Measurements from ENCODE around the gene ZNF683.
"Not testable (repeated sequence)": the region's sequence is repeated elsewhere in the genome, so short reads cannot be mapped to it uniquely, and the experiment has no call there.

ZNF683 gene

GRCh38 chr1:26384076-26384475, 11.5 kb upstream of the ZNF683 start:
- no peak for DNase-seq

- DNase-seq: no peak
These were observed 6.3 kb upstream of the ZNF683 start for GRCh38 chr1:26378879-26379251.

GRCh38 chr1:26378088-26378878, 5.7 kb upstream of the ZNF683 start:
- peak; percentile 74 for DNase-seq

- no peak for DNase-seq
These were observed 3.5 kb upstream of the ZNF683 start for GRCh38 chr1:26376050-26376449.

- DNase-seq: no peak
These were observed 2.5 kb upstream of the ZNF683 start for GRCh38 chr1:26375081-26375480.

GRCh38 chr1:26374361-26374760, 1.8 kb upstream of the ZNF683 start:
- not testable (repeated sequence) for DNase-seq

- no peak for DNase-seq
These were observed 1.2 kb upstream of the ZNF683 start for GRCh38 chr1:26373789-26374188.

GRCh38 chr1:26373281-26373680, 731 bp upstream of the ZNF683 start:
- peak; percentile 22 for DNase-seq

GRCh38 chr1:26372039-26372438, 511 bp downstream of the ZNF683 start:
- DNase-seq: no peak

GRCh38 chr1:26370591-26371382, 1.8 kb downstream of the ZNF683 start:
- no peak for DNase-seq

- DNase-seq: no peak
These were observed 4.1 kb downstream of the ZNF683 start for GRCh38 chr1:26368486-26368885.

GRCh38 chr1:26368006-26368405, 4.5 kb downstream of the ZNF683 start:
- DNase-seq: no peak

GRCh38 chr1:26367441-26367840, 5.1 kb downstream of the ZNF683 start:
- no peak for DNase-seq

- DNase-seq: no peak
These were observed 7.6 kb downstream of the ZNF683 start for GRCh38 chr1:26364956-26365355.

- DNase-seq: peak; percentile 87
These were observed 8.8 kb downstream of the ZNF683 start for GRCh38 chr1:26363549-26364448.

GRCh38 chr1:26362331-26362730, 10.2 kb downstream of the ZNF683 start:
- no peak for DNase-seq

GRCh38 chr1:26361605-26362122, 10.9 kb downstream of the ZNF683 start:
- DNase-seq: no peak

GRCh38 chr1:26360807-26361604, 11.5 kb downstream of the ZNF683 start:
- DNase-seq: no peak

- peak; percentile 39 for DNase-seq
These were observed 12.4 kb downstream of the ZNF683 start for GRCh38 chr1:26359981-26360806.

GRCh38 chr1:26358411-26359384, 13.9 kb downstream of the ZNF683 start:
- DNase-seq: peak; percentile 69

Measured in stimulated activated CD4-positive, alpha-beta T cell treated with anti-CD3 and anti-CD28 coated beads, Interleukin-4, amount 100 ng/mL, for 24 hours (primary cell).